Heart left ventricle (tissue), 13 donors: ENCODE results near the gene PPIL1.

Experiments used
- POLR2A ChIP-seq, 2 donors: fragments of 450-650 bp; IDR thresholded peaks; one replicate each; pipeline ENCODE4 v1.6.1; 2017; ENCODE audit warnings: antibody characterized with exemption in 2 of 2, mild to moderate bottlenecking in 2 of 2, moderate library complexity in 2 of 2
- TF ChIP-seq, protein P1 (sequence below), 12 donors: fragments of 200-600 bp; sonication (generic) in 4 of 12; IDR thresholded peaks; one replicate each; pipeline versions ENCODE4 v1.5.0 to v1.8.0; 2018 to 2022; ENCODE audit warnings: antibody characterized with exemption in 12 of 12, mild to moderate bottlenecking in 5 of 12
- donor health status: ischemic (EF 13 %, LVEDD 7.1; RV severe dilation, severe dysfunction).
- donor health status: DM: no; HTN: yes; CAD: no.
- donor health status: DM: no; HTN: no; CAD: no.
- donor health status: ischemic (EF 25% LVEDD 6.9; RV normal size, moderate dysfunction).
- donor health status: ischemic (EF 25% LVEDD 5.7; RV mildly dilated, moderate dysfunction).
- donor health status: ischemic (EF 35%, LVEDD 5.7; RV mildly dilated, moderate dysfunction).
- donor health status: nonischemic (EF 11% LVEDD 7.7; RV severe dilation, severe dysfunction).
- donor health status: DM: yes; HTN: yes; CAD: no.
- donor health status: PGD.
- donor health status: ischemic (EF 29% LVEDD 5.4; RV normal size, mild dysfunction).
- donor health status: nonischemic (EF 23%, LVEDD 6.1; RV moderate dilation, normal function).

DNA sequence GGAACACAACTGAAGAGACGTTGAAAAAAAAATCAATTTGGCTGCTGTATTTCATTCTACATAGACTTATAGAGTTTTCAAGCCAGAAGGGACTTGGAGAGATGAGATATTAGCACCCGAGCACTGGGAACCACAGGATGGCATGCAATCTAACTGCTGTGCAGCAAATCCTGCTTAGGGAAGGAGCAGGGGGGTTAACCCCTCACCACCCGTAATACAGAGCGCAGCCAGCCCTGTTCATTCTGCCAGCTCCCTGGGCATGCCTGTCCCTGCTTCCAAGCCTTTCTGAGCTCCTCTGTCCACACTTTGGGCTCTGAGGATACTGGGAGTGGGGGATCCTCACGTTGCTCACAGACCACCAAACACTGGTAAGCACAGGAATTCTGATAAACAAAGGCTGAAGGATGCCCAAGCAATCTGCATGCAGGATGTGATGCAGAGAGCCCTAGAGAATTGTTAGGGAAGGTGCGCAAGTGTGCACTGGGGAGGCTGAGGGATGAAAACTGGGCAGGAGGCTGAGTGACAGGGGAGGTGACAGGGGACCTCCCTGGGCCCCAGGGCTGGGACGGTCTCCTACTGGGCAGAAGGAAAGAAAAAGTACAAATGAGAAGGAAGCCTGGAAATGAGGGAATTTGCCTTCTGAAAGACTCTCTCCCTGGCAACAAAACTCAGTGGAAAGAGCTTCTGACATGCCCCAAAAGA lies 69.4 kb downstream of the PPIL1 start:
- TF ChIP-seq, protein P1, sequence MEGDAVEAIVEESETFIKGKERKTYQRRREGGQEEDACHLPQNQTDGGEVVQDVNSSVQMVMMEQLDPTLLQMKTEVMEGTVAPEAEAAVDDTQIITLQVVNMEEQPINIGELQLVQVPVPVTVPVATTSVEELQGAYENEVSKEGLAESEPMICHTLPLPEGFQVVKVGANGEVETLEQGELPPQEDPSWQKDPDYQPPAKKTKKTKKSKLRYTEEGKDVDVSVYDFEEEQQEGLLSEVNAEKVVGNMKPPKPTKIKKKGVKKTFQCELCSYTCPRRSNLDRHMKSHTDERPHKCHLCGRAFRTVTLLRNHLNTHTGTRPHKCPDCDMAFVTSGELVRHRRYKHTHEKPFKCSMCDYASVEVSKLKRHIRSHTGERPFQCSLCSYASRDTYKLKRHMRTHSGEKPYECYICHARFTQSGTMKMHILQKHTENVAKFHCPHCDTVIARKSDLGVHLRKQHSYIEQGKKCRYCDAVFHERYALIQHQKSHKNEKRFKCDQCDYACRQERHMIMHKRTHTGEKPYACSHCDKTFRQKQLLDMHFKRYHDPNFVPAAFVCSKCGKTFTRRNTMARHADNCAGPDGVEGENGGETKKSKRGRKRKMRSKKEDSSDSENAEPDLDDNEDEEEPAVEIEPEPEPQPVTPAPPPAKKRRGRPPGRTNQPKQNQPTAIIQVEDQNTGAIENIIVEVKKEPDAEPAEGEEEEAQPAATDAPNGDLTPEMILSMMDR (IDR thresholded peaks at IDR 0.05), result no peak
- no peak for TF ChIP-seq POLR2A (IDR thresholded peaks at IDR 0.05)
